ENCODE data around the gene DUSP15.
"Not testable (repeated sequence)": the region's sequence is repeated elsewhere in the genome, so short reads cannot be mapped to it uniquely, and the experiment has no call there.

Gene DUSP15

DNA sequence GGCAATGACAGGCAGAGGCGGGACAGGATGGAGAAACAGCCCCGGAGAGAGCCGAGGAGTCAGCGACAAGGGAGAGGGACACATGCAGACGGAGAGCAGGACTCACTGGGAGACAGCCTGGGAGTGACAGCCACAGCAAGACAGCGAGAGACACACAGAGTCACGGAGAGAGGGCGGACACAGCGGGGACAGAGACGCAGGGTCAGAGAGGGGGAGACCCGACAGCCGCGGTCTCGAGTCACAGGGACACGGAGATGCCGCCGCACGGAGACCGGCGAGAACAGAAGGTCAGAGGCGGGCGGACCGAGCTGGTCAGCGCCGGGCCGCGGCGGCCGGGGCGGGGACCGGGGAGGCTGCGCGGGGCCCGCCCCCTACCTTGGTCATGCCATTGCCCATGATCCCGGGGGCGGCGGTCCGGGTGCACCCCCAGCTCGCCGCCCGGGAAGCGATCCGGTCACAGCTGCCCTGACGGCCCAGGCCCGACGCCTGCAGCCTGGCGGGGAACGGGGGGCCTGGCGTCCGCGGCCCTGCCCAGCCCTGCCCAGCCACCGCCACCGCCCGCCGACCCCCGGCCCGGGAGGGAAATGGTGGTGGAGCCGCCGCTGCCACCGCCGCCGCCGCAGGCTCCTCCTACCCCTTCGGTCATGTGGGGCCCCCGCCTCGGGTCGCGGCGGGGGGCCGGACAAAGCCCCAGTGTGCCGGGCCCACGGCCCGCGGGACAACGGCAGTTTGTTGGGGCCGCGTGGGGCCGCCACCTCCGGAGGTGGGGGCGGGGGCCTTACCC is at the start of gene DUSP15, which contains the start of gene TTLL9:
Gene DUSP15 (minus strand): TSS at position 586 of the 784 bp plus-strand sequence. CDS start 190 bp downstream, at position 396.
Gene TTLL9 (plus strand): TSS at position 693 of the 784 bp plus-strand sequence. CDS start 493 bp downstream, outside the sequence.
- TF ChIP-seq MYC (IDR thresholded peaks at IDR 0.05; ENCODE audit: low read depth, low read length), result no peak
- TF ChIP-seq, protein P1, sequence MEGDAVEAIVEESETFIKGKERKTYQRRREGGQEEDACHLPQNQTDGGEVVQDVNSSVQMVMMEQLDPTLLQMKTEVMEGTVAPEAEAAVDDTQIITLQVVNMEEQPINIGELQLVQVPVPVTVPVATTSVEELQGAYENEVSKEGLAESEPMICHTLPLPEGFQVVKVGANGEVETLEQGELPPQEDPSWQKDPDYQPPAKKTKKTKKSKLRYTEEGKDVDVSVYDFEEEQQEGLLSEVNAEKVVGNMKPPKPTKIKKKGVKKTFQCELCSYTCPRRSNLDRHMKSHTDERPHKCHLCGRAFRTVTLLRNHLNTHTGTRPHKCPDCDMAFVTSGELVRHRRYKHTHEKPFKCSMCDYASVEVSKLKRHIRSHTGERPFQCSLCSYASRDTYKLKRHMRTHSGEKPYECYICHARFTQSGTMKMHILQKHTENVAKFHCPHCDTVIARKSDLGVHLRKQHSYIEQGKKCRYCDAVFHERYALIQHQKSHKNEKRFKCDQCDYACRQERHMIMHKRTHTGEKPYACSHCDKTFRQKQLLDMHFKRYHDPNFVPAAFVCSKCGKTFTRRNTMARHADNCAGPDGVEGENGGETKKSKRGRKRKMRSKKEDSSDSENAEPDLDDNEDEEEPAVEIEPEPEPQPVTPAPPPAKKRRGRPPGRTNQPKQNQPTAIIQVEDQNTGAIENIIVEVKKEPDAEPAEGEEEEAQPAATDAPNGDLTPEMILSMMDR (IDR thresholded peaks at IDR 0.05; ENCODE audit: low read depth, low read length), result no peak
- no peak for TF ChIP-seq POLR2A (IDR thresholded peaks at IDR 0.05; ENCODE audit: extremely low read depth, insufficient read length)
- TF ChIP-seq MAX (IDR thresholded peaks at IDR 0.05; ENCODE audit: low read depth, low read length), result no peak
- DNase-seq (ENCODE audit: low read depth), result peak; percentile 42
- peak within 1 kb of the TSS; percentile 39 for H3K4me3 ChIP-seq (ENCODE audit: low read depth, low read length)

- H3K4me3 ChIP-seq (ENCODE audit: low read depth, low read length), result no peak overlapping the region
- no peak for DNase-seq (ENCODE audit: low read depth)
- TF ChIP-seq MAX (IDR thresholded peaks at IDR 0.05; ENCODE audit: low read depth, low read length), result no peak
- TF ChIP-seq MYC (IDR thresholded peaks at IDR 0.05; ENCODE audit: low read depth, low read length), result no peak
- TF ChIP-seq, protein P1 (IDR thresholded peaks at IDR 0.05; ENCODE audit: low read depth, low read length), result no peak
- no peak for TF ChIP-seq POLR2A (IDR thresholded peaks at IDR 0.05; ENCODE audit: extremely low read depth, insufficient read length)
Observed at GRCh38 chr20:31919410-31920155, 49.3 kb upstream of the DUSP15 start.

DNA sequence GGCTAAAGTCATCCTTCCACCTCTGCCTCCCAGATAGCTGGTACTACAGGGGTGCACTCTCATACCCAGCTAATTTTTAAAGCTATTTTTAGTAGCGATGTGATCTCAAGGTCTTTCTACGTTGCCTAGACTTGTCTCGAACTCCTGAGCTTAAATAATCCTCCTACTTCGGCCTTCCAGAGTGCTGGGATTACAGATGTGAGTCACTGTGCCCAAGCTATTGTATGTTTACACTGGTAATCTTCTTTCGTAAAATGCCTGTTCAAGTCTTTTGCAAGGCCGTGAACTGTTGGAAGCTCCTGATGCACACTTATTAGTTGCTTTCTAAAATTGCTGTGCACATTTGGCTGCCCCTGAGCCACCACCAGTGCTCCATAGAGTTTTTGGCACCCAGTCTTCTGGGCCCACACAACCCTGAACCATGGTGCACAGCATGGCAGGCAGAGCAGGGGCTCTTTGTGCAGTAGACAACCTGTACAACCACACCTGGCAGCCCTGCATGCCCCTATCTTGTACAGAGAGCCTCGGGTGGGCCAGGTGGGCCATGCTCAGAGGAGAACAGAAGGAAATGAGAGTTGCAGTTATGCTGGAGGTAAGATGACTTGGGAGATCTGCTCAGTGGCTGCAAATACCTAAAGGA is 48.3 kb upstream of the DUSP15 start:
- TF ChIP-seq MYC (IDR thresholded peaks at IDR 0.05; ENCODE audit: low read depth, low read length) (no peak), MAX (IDR thresholded peaks at IDR 0.05; ENCODE audit: low read depth, low read length) (no peak), POLR2A (IDR thresholded peaks at IDR 0.05; ENCODE audit: extremely low read depth, insufficient read length) (no peak)
- TF ChIP-seq, protein P1 (IDR thresholded peaks at IDR 0.05; ENCODE audit: low read depth, low read length), result no peak
- no peak overlapping the region for H3K4me3 ChIP-seq (ENCODE audit: low read depth, low read length)
- DNase-seq (ENCODE audit: low read depth), result no peak

- not testable (repeated sequence) for H3K4me3 ChIP-seq (ENCODE audit: low read depth, low read length); DNase-seq (ENCODE audit: low read depth)
Observed at GRCh38 chr20:31917962-31918412, 47.7 kb upstream of the DUSP15 start.

- TF ChIP-seq MAX (IDR thresholded peaks at IDR 0.05; ENCODE audit: low read depth, low read length) (no peak), MYC (IDR thresholded peaks at IDR 0.05; ENCODE audit: low read depth, low read length) (no peak)
- H3K4me3 ChIP-seq (ENCODE audit: low read depth, low read length), result no peak overlapping the region
- no peak for DNase-seq (ENCODE audit: low read depth)
Observed at GRCh38 chr20:31916708-31917107, 46.4 kb upstream of the DUSP15 start.

DNA sequence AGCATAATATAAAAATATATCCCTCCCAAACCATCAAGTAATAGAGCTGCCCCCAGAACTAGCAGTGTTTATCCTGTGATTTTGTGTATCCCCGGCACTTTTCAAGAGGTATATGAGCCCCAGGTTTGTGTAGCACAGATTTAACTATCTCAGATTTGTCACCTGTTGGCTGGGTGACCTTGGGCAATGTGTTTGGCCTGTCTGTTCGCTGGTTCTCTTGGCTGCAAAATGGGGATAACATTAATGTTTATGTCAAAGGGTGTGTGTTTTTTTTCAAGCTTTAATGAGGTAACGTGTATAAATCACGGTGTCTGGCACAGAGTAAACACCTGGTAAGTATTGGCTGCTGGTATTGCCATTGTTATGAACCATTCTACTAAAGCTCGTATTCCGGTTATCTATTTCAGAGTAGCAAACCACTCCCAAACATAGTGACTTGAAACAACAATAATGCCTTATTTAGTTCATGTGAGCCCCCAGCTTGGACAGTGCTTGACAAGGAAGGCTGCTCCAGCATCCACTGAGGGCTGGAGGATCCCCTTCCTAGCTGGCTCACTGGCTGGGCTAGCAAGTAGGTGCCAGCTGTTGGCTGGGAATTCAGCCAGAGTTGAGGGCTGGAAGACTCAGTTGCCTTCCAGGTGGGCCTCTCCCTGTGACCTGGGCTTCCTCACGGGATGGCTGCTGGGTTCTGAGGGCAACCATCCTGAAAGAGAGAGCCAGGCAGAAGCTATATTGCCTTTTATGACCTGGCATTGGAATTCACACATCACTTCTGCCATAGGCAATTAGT is 45.4 kb upstream of the DUSP15 start:
- H3K4me3 ChIP-seq (ENCODE audit: low read depth, low read length), result no peak overlapping the region
- no peak for TF ChIP-seq MYC (IDR thresholded peaks at IDR 0.05; ENCODE audit: low read depth, low read length)
- no peak for TF ChIP-seq MAX (IDR thresholded peaks at IDR 0.05; ENCODE audit: low read depth, low read length)
- no peak for TF ChIP-seq POLR2A (IDR thresholded peaks at IDR 0.05; ENCODE audit: extremely low read depth, insufficient read length)
- TF ChIP-seq, protein P1 (IDR thresholded peaks at IDR 0.05; ENCODE audit: low read depth, low read length), result no peak
- no peak for DNase-seq (ENCODE audit: low read depth)

Data from NB4 (cell line).